GM23338 (cell line): ENCODE data around the gene WDR49. TPM values are rescaled to one million over a fixed set of nuclear protein-coding genes. Genes with fewer than 3 reads are reported as not detected.

Experiments
- ATAC-seq: fragments of 200-7000 bp; cut with Tn5 transposase; 3 replicates; pipeline ENCODE4 v1.9.1; 2020
- DNase-seq: peaks from one replicate; pipeline ENCODE4 v3.0.0-alpha.2; 2015; ENCODE audit warnings: low spot score
- H2AFZ ChIP-seq: fragments of 200-600 bp; sonication (generic); 2 replicates; pipeline ENCODE4 v1.8.0; 2016; ENCODE audit warnings: antibody characterized with exemption, mild to moderate bottlenecking, moderate library complexity
- H3F3A ChIP-seq: fragments of 200-600 bp; sonication (generic); replicated peaks from 2 replicates; pipeline ENCODE4 v1.8.0; 2017; ENCODE audit warnings: antibody characterized with exemption, mixed run types, low read depth
- H3K27ac ChIP-seq: fragments of 200-600 bp; sonication (generic); 2 replicates; pipeline ENCODE4 v1.6.1; 2016; ENCODE audit warnings: low read depth
- H3K27me3 ChIP-seq: fragments of 200-600 bp; sonication (generic); 2 replicates; pipeline ENCODE4 v1.8.0; 2016; ENCODE audit warnings: mild to moderate bottlenecking, mixed run types, moderate library complexity; ENCODE audit not compliant: insufficient read depth
- H3K36me3 ChIP-seq: fragments of 200-600 bp; sonication (generic); 2 replicates; pipeline ENCODE4 v1.8.0; 2016; ENCODE audit warnings: mild to moderate bottlenecking; ENCODE audit not compliant: insufficient read depth
- H3K4me1 ChIP-seq: fragments of 200-600 bp; sonication (generic); 2 replicates; pipeline ENCODE4 v1.8.0; 2016; ENCODE audit warnings: mild to moderate bottlenecking, moderate library complexity; ENCODE audit not compliant: insufficient read depth
- H3K4me2 ChIP-seq: fragments of 200-600 bp; sonication (generic); 2 replicates; pipeline ENCODE4 v1.7.1; 2017; ENCODE audit warnings: mixed run types
- H3K4me3 ChIP-seq: fragments of 200-600 bp; sonication (generic); 2 replicates; pipeline ENCODE4 v1.6.1; 2016; ENCODE audit warnings: mixed run types
- H3K79me2 ChIP-seq: fragments of 200-600 bp; sonication (generic); replicated peaks from 2 replicates; pipeline ENCODE4 v1.8.0; 2017; ENCODE audit warnings: mild to moderate bottlenecking; ENCODE audit not compliant: insufficient read depth
- H3K9me2 ChIP-seq: fragments of 200-600 bp; sonication (generic); 2 replicates; pipeline ENCODE4 v1.8.0; 2017; ENCODE audit not compliant: insufficient read depth
- H4K20me1 ChIP-seq: fragments of 200-600 bp; sonication (generic); replicated peaks from 2 replicates; pipeline ENCODE4 v1.8.0; 2017; ENCODE audit warnings: mild to moderate bottlenecking; ENCODE audit not compliant: insufficient read depth
- H3K27ac Mint-ChIP-seq: 2 replicates; pipeline ENCODE4 v1.8.0; 2020; ENCODE audit warnings: inconsistent platforms, mild to moderate bottlenecking, moderate library complexity, mixed read lengths
- H3K27me3 Mint-ChIP-seq: 3 replicates; pipeline ENCODE4 v1.8.0; 2022; ENCODE audit warnings: low read depth, mild to moderate bottlenecking, moderate library complexity, mixed read lengths, inconsistent platforms; ENCODE audit not compliant: insufficient read depth, poor library complexity
- H3K36me3 Mint-ChIP-seq: 3 replicates; pipeline ENCODE4 v1.8.0; 2021; ENCODE audit warnings: low read depth, mild to moderate bottlenecking, inconsistent platforms, moderate library complexity, mixed read lengths
- H3K4me1 Mint-ChIP-seq: 3 replicates; pipeline ENCODE4 v1.8.0; 2020; ENCODE audit warnings: mild to moderate bottlenecking, inconsistent platforms, mixed read lengths
- H3K4me3 Mint-ChIP-seq: 3 replicates; pipeline ENCODE4 v1.8.0; 2021; ENCODE audit warnings: moderate library complexity, mild to moderate bottlenecking, inconsistent platforms, mixed read lengths
- H3K9me3 Mint-ChIP-seq: 3 replicates; pipeline ENCODE4 v1.8.0; 2020; ENCODE audit warnings: moderate library complexity, mild to moderate bottlenecking, inconsistent platforms, mixed read lengths
- CREB1 ChIP-seq: fragments of 250-450 bp; sonication (Bioruptor Pico); IDR thresholded peaks from 2 replicates; pipeline ENCODE4 v1.5.0; 2020; ENCODE audit warnings: low read depth, mild to moderate bottlenecking, moderate library complexity
- CTCF ChIP-seq, 2 experiments: fragments of 200-600 bp in 1 of 2; sonication (generic) in 1 of 2; conservative IDR thresholded peaks; 2 replicates each; pipeline versions ENCODE4 v1.5.1 to v1.6.1; 2016 to 2017; ENCODE audit warnings: antibody characterized with exemption in 2 of 2, low read depth in 2 of 2, mild to moderate bottlenecking in 2 of 2, moderate library complexity in 1 of 2
- ETS1 ChIP-seq: IDR thresholded peaks from 2 replicates; pipeline ENCODE4 v1.6.1; 2016; ENCODE audit warnings: antibody characterized with exemption
- EZH2 ChIP-seq: fragments of 200-600 bp; sonication (generic); IDR thresholded peaks from one replicate; pipeline ENCODE4 v1.8.0; 2017; ENCODE audit warnings: antibody characterized with exemption, mild to moderate bottlenecking, low read depth; ENCODE audit not compliant: unreplicated experiment
- JUNB ChIP-seq: IDR thresholded peaks from one replicate; pipeline ENCODE4 v1.6.1; 2016; ENCODE audit warnings: antibody characterized with exemption; ENCODE audit not compliant: unreplicated experiment
- REST ChIP-seq: IDR thresholded peaks from one replicate; pipeline ENCODE4 v1.6.1; 2018; ENCODE audit warnings: antibody characterized with exemption; ENCODE audit not compliant: unreplicated experiment
- STAT1 ChIP-seq: IDR thresholded peaks from one replicate; pipeline ENCODE4 v1.6.1; 2016; ENCODE audit warnings: antibody characterized with exemption; ENCODE audit not compliant: unreplicated experiment
- ZNF114 ChIP-seq: fragments of 250-450 bp; sonication (Bioruptor Pico); IDR thresholded peaks from 2 replicates; pipeline ENCODE4 v1.5.0; 2020; ENCODE audit warnings: mild to moderate bottlenecking, moderate library complexity
- ZNF462 ChIP-seq: fragments of 250-450 bp; sonication (Bioruptor Pico); IDR thresholded peaks from 2 replicates; pipeline ENCODE4 v1.5.0; 2020; ENCODE audit warnings: mild to moderate bottlenecking, moderate library complexity
- polyA plus RNA-seq: library from polyadenylated mRNA; unstranded; fragments of >200 nt; fragmentation: Nextera tagmentation; extraction: Ambion mirVana; gene quantifications from 2 replicates; pipeline ENCODE4 v1.2.1, GENCODE V29; 2016
- total RNA-seq: library from RNA; depleted of rRNA; stranded (reverse); fragments of >200 nt; shearing (Covaris generic); gene quantifications from 2 replicates; pipeline ENCODE4 v1.2.3, GENCODE V29; 2014

WDR49 gene
- total and polyA plus RNA-seq, 2 experiments from 2014 or later, result 1.4 to 1.9 TPM

- TF ChIP-seq ZNF462 (CRISPR knock-in tag) (no peak), CREB1 (CRISPR knock-in tag) (no peak), STAT1 (no peak), JUNB (no peak), ETS1 (no peak), ZNF114 (CRISPR knock-in tag) (no peak), CTCF (conservative IDR thresholded peaks at IDR 0.05; ENCODE audit: low read depth in 2 of 2) (no peak)
Observed at GRCh38 chr3:167564612-167565011, 89.1 kb downstream of the WDR49 start (continued).

GRCh38 chr3:167559924-167560323 is 93.8 kb downstream of the WDR49 start:
- ATAC-seq, result no peak
- H3K4me3 Mint-ChIP-seq, result no peak overlapping the region
- no peaks in the 10 kb centered on the region for H3F3A ChIP-seq
- H3K4me3 ChIP-seq, result no peak overlapping the region
- H3K36me3 Mint-ChIP-seq, result no peaks in the 10 kb centered on the region
- H3K4me2 ChIP-seq, result no peak overlapping the region
- H3K27ac Mint-ChIP-seq, result no peak overlapping the region
- no peak overlapping the region for H3K27ac ChIP-seq
- no peaks in the 10 kb centered on the region for H3K9me3 Mint-ChIP-seq
- DNase-seq, result no peak
- no peaks in the 10 kb centered on the region for H3K4me1 ChIP-seq
- no peaks in the 10 kb centered on the region; the same call in 1 of the 2 replicates for H3K9me2 ChIP-seq
- no peaks in the 10 kb centered on the region for H3K4me1 Mint-ChIP-seq
- H3K36me3 ChIP-seq, result no peaks in the 10 kb centered on the region
- H4K20me1 ChIP-seq, result no peaks in the 10 kb centered on the region
- no peaks in the 10 kb centered on the region for H3K27me3 ChIP-seq
- no peaks in the 10 kb centered on the region for H3K79me2 ChIP-seq
- H2AFZ ChIP-seq, result no peak overlapping the region
- H3K27me3 Mint-ChIP-seq, result no peaks in the 10 kb centered on the region
- TF ChIP-seq EZH2, result no peak
- TF ChIP-seq ZNF114 (CRISPR knock-in tag), result no peak
- no peak for TF ChIP-seq CTCF (conservative IDR thresholded peaks at IDR 0.05; ENCODE audit: low read depth in 2 of 2)
- TF ChIP-seq REST, result no peak
